Measurements from ENCODE around the gene C1orf87. TPM values are rescaled to one million over a fixed set of nuclear protein-coding genes. Genes with fewer than 3 reads are reported as not detected.

The C1orf87 gene
- total and polyA plus RNA-seq, 11 donors = not detected

GRCh38 chr1:60090655-60091054, 17.1 kb upstream of the C1orf87 start:
- H3K4me3 ChIP-seq = no peak overlapping the region
- intact Hi-C loops (cut with DNase I) = no loop called here
- WGBS, 4 donors = 52 to 78% (median 68%) methylated on average over 2 of the region's 2 CpGs
- H3K27ac ChIP-seq = no peak overlapping the region
- TF ChIP-seq POLR2A (IDR thresholded peaks at IDR 0.05) (no peak), CTCF (IDR thresholded peaks at IDR 0.05) (no peak)
- H3K9me3 ChIP-seq = peaks cover 0 to 4% (median 0%) of the 10 kb centered on the region in 12 donors
- ATAC-seq (no peak), DNase-seq (no peak)
- no peaks in the 10 kb centered on the region for H3K36me3 ChIP-seq
- no peaks in the 10 kb centered on the region for H3K27me3 ChIP-seq
- no peaks in the 10 kb centered on the region for H3K4me1 ChIP-seq

DNA sequence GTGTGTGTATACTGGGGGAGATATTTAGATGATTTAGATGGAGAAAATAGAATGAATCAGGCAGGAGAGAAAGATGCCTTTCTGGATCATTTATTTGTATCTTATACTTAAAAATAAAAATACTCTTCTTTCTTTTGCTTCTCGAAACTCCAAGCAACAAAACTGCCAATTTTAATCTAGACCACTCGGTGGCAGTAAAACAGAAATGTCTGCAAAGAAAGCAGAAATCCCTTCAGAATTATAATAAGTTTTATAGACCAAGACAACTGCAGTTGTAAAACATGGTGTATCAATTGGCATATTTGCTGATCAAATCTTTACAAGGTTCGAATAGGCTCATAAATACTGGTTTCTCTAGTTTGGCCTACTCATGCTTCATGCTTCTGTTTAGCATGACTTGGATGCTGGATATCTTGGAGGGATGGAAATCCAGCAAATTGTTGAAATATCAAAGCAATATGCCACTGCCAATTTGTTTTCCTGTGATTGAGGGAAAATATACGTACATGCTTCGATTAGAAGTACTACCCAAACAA, 15.1 kb upstream of the C1orf87 start:
- TF ChIP-seq POLR2A (IDR thresholded peaks at IDR 0.05) = no peak
- peak in 2 of 12 donors; percentile 20 to 27 for TF ChIP-seq CTCF (IDR thresholded peaks at IDR 0.05)
- Histone ChIP-seq H3K36me3 (no peaks in the 10 kb centered on the region), H3K27ac (no peak overlapping the region), H3K4me3 (no peak overlapping the region), H3K27me3 (no peaks in the 10 kb centered on the region), H3K4me1 (no peaks in the 10 kb centered on the region), H3K9me3 (no peaks in the 10 kb centered on the region)
- intact Hi-C loops (cut with DNase I) = no loop called here
- WGBS, 4 donors = 75 to 83% (median 80%) methylated on average over 5 of the region's 5 CpGs
- ATAC-seq (no peak), DNase-seq (no peak)

DNA sequence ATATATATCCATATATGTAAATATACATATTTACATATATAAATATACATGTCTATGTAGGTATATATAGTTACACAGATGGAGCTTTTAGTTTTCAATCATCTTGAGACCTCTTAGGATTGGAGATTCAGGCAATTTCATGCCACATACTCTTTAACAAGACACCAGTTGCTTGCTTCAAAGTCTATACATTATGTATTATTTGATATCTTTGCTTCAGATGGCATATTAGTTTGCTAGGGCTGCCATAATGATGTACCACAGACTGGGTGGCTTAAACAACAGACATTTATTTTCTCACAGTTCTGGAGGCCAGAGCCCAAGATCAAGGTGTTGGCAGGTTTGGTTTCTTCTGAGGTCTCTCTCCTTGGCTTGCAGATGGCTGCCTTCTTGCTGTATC, 14.1 kb upstream of the C1orf87 start:
- Histone ChIP-seq H3K9me3 (no peaks in the 10 kb centered on the region), H3K27me3 (no peaks in the 10 kb centered on the region), H3K4me1 (no peaks in the 10 kb centered on the region), H3K36me3 (no peaks in the 10 kb centered on the region), H3K4me3 (no peak overlapping the region), H3K27ac (no peak overlapping the region)
- ATAC-seq (no peak), DNase-seq (no peak)
- intact Hi-C loops (cut with DNase I) = no loop called here
- TF ChIP-seq CTCF (IDR thresholded peaks at IDR 0.05) = no peak
- TF ChIP-seq POLR2A (IDR thresholded peaks at IDR 0.05) = no peak

DNA sequence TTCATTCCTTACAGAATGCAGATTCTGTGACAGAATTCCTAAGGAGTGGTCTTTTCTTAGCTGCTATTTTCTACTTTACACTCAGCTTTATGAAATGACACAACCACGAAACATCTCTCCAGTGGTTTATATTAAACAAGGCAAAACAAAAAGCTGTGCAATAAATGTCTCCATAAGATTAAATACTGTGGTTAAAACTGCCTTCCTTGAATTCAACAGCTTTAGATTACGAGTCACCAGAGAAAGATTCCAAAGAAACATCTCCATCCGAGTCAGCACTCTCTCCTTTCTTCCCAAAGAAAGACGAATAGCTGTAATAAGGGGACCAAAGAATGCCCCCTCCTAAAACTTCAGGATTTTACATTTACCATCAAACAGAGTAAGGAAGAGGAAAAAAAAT, 4.6 kb upstream of the C1orf87 start:
- H3K4me3 ChIP-seq = no peak overlapping the region
- 79 to 86% (median 85%) methylated on average over 4 of the region's 4 CpGs for WGBS, 4 donors
- DNase-seq = no peak
- peaks cover 5 to 35% (median 17%) of the 10 kb centered on the region in 9 donors for H3K27me3 ChIP-seq
- TF ChIP-seq CTCF (IDR thresholded peaks at IDR 0.05) (no peak), POLR2A (IDR thresholded peaks at IDR 0.05) (no peak)
- no peaks in the 10 kb centered on the region for H3K4me1 ChIP-seq
- intact Hi-C loops (cut with DNase I) = no loop called here
- H3K36me3 ChIP-seq = no peaks in the 10 kb centered on the region
- no peak for ATAC-seq
- no peak overlapping the region for H3K27ac ChIP-seq
- no peaks in the 10 kb centered on the region for H3K9me3 ChIP-seq

Data from heart left ventricle (tissue), 16 donors.